GM12878 (cell line): ENCODE data around the gene PLA2G2C. TPM values are rescaled to one million over a fixed set of nuclear protein-coding genes. Genes with fewer than 3 reads are reported as not detected.

Source experiments
- ATAC-seq: fragments of 200-7000 bp; cut with Tn5 transposase; 3 replicates; pipeline ENCODE4 v1.9.1; 2020; ENCODE audit warnings: mild to moderate bottlenecking, moderate library complexity
- BruUV-seq: library from RNA; stranded (reverse); fragments of 400-500 nt; replicated peaks from 2 replicates; lab custom pipeline; 2021; lab: Mats Ljungman, UMichigan
- CTCF ChIA-PET: fragments of 300-600 bp; sonication (Branson Sonifier 250); formaldehyde crosslinking; extraction: SDS; loops from one replicate; lab custom pipeline; 2021; ENCODE audit warnings: inconsistent platforms; lab: Yijun Ruan, JAX
- POLR2A ChIA-PET: fragments of 350-600 bp; formaldehyde crosslinking; extraction: SDS; loops from one replicate; lab custom pipeline; 2021; ENCODE audit warnings: inconsistent platforms; lab: Charles Lee
- RAD21 ChIA-PET: fragments of 300-600 bp; sonication (Branson Sonifier 250); formaldehyde crosslinking; loops from one replicate; lab custom pipeline; 2023; ENCODE audit warnings: antibody characterized with exemption; ENCODE audit not compliant: unreplicated experiment; lab: Charles Lee
- SMC1A ChIA-PET: fragments of 300-600 bp; sonication (Branson Sonifier 250); formaldehyde crosslinking; loops from one replicate; lab custom pipeline; 2023; ENCODE audit not compliant: unreplicated experiment, uncharacterized antibody; lab: Charles Lee
- DNase-seq: peaks from one replicate; pipeline ENCODE4 v3.0.0-alpha.2; 2011; ENCODE audit warnings: low read depth, low spot score
- FAIRE-seq: peaks from 3 replicates; lab custom pipeline; 2011; peaks lifted over from hg19 to GRCh38; lab: Jason Lieb, UNC
- H2AFZ ChIP-seq: 2 replicates; pipeline ENCODE4 v1.6.0; 2011; ENCODE audit warnings: low read depth, low read length, control low read depth; ENCODE audit not compliant: control insufficient read depth
- H3K27ac ChIP-seq: 2 replicates; pipeline ENCODE4 v1.5.1; 2011; ENCODE audit warnings: control low read depth; ENCODE audit not compliant: control insufficient read depth, insufficient read depth
- H3K27me3 ChIP-seq, 2 experiments: replicated peaks in 1 of 2; 2 replicates each; pipeline versions ENCODE4 v1.6.0 to v1.6.1; 2011; ENCODE audit warnings: low read length in 1 of 2; ENCODE audit not compliant: control insufficient read depth in 2 of 2, insufficient read depth in 2 of 2
- H3K36me3 ChIP-seq, 2 experiments: 2 replicates each; pipeline ENCODE4 v1.5.1; 2011; ENCODE audit warnings: low read length in 1 of 2; ENCODE audit not compliant: control insufficient read depth in 2 of 2, insufficient read depth in 2 of 2
- H3K4me1 ChIP-seq: 2 replicates; pipeline ENCODE4 v1.6.1; 2011; ENCODE audit warnings: mild to moderate bottlenecking, low read length, moderate library complexity, mixed read lengths; ENCODE audit not compliant: control insufficient read depth, insufficient read depth
- H3K4me2 ChIP-seq: 2 replicates; pipeline ENCODE4 v1.6.0; 2011; ENCODE audit warnings: control low read depth; ENCODE audit not compliant: control insufficient read depth, insufficient read depth
- H3K4me3 ChIP-seq: fragments of 200-600 bp; sonication (generic); 2 replicates; pipeline ENCODE4 v1.5.1; 2016
- H3K79me2 ChIP-seq: 2 replicates; pipeline ENCODE4 v1.6.0; 2011; ENCODE audit warnings: low read length; ENCODE audit not compliant: control insufficient read depth, insufficient read depth
- H3K9ac ChIP-seq: 2 replicates; pipeline ENCODE4 v1.8.0; 2011; ENCODE audit warnings: low read length, control low read depth, mixed read lengths; ENCODE audit not compliant: control insufficient read depth, insufficient read depth
- H3K9me3 ChIP-seq: replicated peaks from 3 replicates; pipeline ENCODE4 v1.5.1; 2011; ENCODE audit warnings: mild to moderate bottlenecking, low read length; ENCODE audit not compliant: control insufficient read depth, insufficient read depth
- H4K20me1 ChIP-seq: 2 replicates; pipeline ENCODE4 v1.6.0; 2011; ENCODE audit not compliant: control insufficient read depth, insufficient read depth
- HDAC6 ChIP-seq: fragments of 200-600 bp; sonication (generic); IDR thresholded peaks from one replicate; pipeline ENCODE4 v1.8.0; 2017; ENCODE audit warnings: antibody characterized with exemption; ENCODE audit not compliant: unreplicated experiment
- JUNB ChIP-seq: IDR thresholded peaks from 2 replicates; pipeline ENCODE4 v1.6.1; 2016; ENCODE audit warnings: antibody characterized with exemption, mild to moderate bottlenecking
- KLF5 ChIP-seq: fragments of 450-650 bp; IDR thresholded peaks from 2 replicates; pipeline ENCODE4 v1.6.1; 2014; ENCODE audit warnings: mild to moderate bottlenecking; ENCODE audit not compliant: partially characterized antibody
- NFYA ChIP-seq: IDR thresholded peaks from 2 replicates; pipeline ENCODE4 v1.6.1; 2011; ENCODE audit warnings: low read depth, mild to moderate bottlenecking, low read length, improper control_type of control experiment, borderline replicate concordance
- PAX5 ChIP-seq: IDR thresholded peaks from 2 replicates; pipeline ENCODE4 v1.6.1; 2011; ENCODE audit warnings: low read depth, low read length, borderline replicate concordance
- SREBF1 ChIP-seq: IDR thresholded peaks from 2 replicates; pipeline ENCODE4 v1.6.1; 2012; ENCODE audit warnings: mild to moderate bottlenecking, low read length
- WGBS: methylation state at CpG from one replicate; pipeline ENCODE4 v1.1.6; 2016; ENCODE audit warnings: low lambda C conversion rate; ENCODE audit not compliant: insufficient replicate concordance, insufficient coverage; ENCODE audit errors: missing lambda C conversion rate; 5-methylcytosine and 5-hydroxymethylcytosine counted together
- in situ Hi-C: fragments of 300-500 bp; cut with MboI; formaldehyde crosslinking; loops from 9 replicates; pipeline ENCODE4 v1.14.3; 2018; ENCODE audit warnings: mixed read lengths
- intact Hi-C: fragments of 100-400 bp; cut with micrococcal nuclease; formaldehyde crosslinking; loops from one replicate; pipeline ENCODE4 v1.14.2; 2022; ENCODE audit not compliant: unreplicated experiment
- polyA plus RNA-seq, 11 experiments: library from polyadenylated mRNA; depleted of rRNA in 4 of 11; unstranded in 6 of 11; stranded (reverse) in 5 of 11; fragments of >200 nt; fragmentation: Nextera tagmentation in 4 of 11; fragmentation: Illumina TruSeq in 1 of 11; extraction: Ambion mirVana in 4 of 11; extraction: Trizol in 1 of 11; gene quantifications; 1 replicate in 1 of 11; 2 replicates in 10 of 11; pipeline versions ENCODE4 v1.2.1 to v1.2.3, GENCODE V29; 2011 to 2016; ENCODE audit warnings: inconsistent platforms in 2 of 11, missing spikeins in 2 of 11, low read depth in 1 of 11
- total RNA-seq, 4 experiments: library from RNA; depleted of rRNA in 3 of 4; stranded (reverse); fragments of >200 nt in 3 of 4; fragmentation: Illumina TruSeq in 1 of 4; extraction: Trizol in 1 of 4; gene quantifications; 2 replicates each; pipeline versions ENCODE4 v1.2.1 to v1.2.3, GENCODE V29; 2013 to 2021

PLA2G2C gene
- total and polyA plus RNA-seq, 10 of the 15 experiments (the other 5 are each of a cell fraction or from before 2014, with no cell fraction given), result 0.05 TPM; not detected in 9

DNA sequence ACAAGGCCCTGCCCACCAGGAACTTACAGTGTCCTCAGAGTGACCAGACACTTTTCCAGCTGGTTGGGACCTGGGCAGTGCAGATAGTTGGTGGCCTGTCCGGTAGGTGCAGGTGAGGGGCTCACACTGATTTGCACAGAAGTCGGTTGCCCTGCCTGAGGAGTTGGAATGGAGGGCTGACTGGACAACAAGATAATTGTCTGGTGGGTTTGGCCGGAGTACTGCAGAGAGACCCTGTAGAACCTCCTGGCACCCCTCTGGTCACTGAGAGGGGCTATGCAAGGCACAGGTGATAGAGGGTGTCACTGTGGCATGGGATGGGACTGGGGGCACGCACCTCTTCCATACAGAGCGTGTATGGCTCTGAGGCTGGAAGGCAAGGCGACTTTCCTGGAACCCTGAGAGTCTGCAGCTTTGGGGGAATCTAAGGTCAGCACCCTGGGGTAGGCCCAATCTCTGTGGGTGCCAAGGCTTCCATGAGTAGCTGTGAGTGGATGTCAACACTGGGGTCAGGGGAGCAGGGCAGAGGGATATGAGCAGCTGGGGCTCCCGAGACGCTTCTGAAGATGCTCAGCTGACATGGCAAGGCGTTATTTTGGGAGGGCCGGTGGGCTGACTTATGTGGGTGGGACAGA is 59.4 kb downstream of the PLA2G2C start:
- DNase-seq, result no peak
- RAD21 ChIA-PET, result interaction anchor here (2.4 to 4.8 kb wide), 2 partner anchors 25 to 68 kb away, joined by 9 to 28 read pairs; no protein-coding TSS in a partner anchor
- Histone ChIP-seq H2AFZ (peak overlapping the region; percentile 61), H3K27ac (peak overlapping the region; percentile 76), H3K9me3 (peaks cover 2% of the 10 kb centered on the region; the same call in 1 of the 3 replicates), H3K4me3 (no peak overlapping the region), H3K79me2 (no peaks in the 10 kb centered on the region), H3K36me3 (no peaks in the 10 kb centered on the region), H3K4me1 (peaks cover 44% of the 10 kb centered on the region), H4K20me1 (no peaks in the 10 kb centered on the region), H3K4me2 (peak overlapping the region; percentile 62), H3K9ac (peak overlapping the region; percentile 25; the same call in 1 of the 2 replicates), H3K27me3 (no peaks in the 10 kb centered on the region)
- in situ Hi-C loops (no loop called here), intact Hi-C loops (no loop called here)
- no TSS peak for BruUV-seq
- WGBS, result 81% methylated on average over 10 of the region's 10 CpGs
- POLR2A ChIA-PET, result interaction anchor here (0.6 to 3.0 kb wide), 2 partner anchors 23 to 47 kb away, joined by 3 to 11 read pairs; no protein-coding TSS in a partner anchor
- TF ChIP-seq PAX5 (no peak), KLF5 (no peak), NFYA (no peak), JUNB (no peak), HDAC6 (no peak), SREBF1 (no peak)
- SMC1A ChIA-PET, result interaction anchor here (1.1 to 3.6 kb wide), 10 partner anchors 9 to 245 kb away, joined by 3 to 18 read pairs (median 5); partner anchors contain the start of gene OTUD3
- no peak for FAIRE-seq
- no peak for ATAC-seq
- CTCF ChIA-PET, result interaction anchor here (0.6 to 3.3 kb wide), 5 partner anchors 20 to 245 kb away, joined by 3 to 17 read pairs (median 4); partner anchors contain the start of gene OTUD3
